GM12873 (cell line): ENCODE results near the gene CCDC18.

ENCODE experiments used
- TF ChIP-seq, protein P1 (sequence below): IDR thresholded peaks from 2 replicates; pipeline ENCODE4 v1.5.1; 2012; ENCODE audit warnings: low read depth, mild to moderate bottlenecking, moderate library complexity, low read length, control low read depth; ENCODE audit not compliant: insufficient read depth; ENCODE audit errors: missing control alignments

The CCDC18 gene

DNA sequence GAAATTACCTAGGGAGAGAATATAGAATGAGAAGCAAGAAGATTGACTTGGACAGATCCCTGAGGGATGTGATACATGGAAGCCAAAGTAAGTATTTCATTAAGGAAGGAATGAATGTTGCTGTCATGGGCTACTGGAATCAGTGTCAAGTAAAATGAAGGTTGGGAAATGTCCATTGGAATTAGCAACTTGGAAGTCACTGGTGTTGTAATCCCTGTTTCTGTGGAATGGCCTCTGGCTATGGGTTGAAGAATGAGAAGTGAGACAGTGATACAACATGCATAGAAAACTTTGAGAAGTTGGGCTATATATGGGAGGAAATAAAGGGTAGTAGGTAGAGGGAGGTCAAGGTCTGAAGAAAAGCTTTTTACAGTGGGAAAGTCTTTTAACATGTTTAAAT lies 54.7 kb downstream of the CCDC18 start:
- TF ChIP-seq, protein P1, sequence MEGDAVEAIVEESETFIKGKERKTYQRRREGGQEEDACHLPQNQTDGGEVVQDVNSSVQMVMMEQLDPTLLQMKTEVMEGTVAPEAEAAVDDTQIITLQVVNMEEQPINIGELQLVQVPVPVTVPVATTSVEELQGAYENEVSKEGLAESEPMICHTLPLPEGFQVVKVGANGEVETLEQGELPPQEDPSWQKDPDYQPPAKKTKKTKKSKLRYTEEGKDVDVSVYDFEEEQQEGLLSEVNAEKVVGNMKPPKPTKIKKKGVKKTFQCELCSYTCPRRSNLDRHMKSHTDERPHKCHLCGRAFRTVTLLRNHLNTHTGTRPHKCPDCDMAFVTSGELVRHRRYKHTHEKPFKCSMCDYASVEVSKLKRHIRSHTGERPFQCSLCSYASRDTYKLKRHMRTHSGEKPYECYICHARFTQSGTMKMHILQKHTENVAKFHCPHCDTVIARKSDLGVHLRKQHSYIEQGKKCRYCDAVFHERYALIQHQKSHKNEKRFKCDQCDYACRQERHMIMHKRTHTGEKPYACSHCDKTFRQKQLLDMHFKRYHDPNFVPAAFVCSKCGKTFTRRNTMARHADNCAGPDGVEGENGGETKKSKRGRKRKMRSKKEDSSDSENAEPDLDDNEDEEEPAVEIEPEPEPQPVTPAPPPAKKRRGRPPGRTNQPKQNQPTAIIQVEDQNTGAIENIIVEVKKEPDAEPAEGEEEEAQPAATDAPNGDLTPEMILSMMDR = no peak

DNA sequence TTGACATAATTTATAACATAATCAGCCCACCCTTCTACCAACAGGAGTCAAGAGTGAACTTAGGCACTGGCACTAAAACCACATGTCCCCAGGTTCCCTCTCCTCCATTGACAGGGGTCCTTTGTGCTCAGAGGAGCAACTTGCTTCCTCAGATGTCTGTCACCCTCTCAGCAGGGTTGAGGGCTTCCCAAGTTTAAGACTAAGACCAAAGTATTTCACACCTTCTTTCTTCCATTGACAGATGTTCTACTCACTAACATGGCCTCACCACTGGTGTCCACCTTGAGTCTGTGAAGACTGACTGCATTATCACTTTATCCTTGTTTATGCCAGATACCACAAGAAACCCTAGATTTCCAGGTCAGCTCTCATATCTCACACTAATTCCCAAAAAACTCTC lies 56.5 kb downstream of the CCDC18 start:
- TF ChIP-seq, protein P1 = no peak

DNA sequence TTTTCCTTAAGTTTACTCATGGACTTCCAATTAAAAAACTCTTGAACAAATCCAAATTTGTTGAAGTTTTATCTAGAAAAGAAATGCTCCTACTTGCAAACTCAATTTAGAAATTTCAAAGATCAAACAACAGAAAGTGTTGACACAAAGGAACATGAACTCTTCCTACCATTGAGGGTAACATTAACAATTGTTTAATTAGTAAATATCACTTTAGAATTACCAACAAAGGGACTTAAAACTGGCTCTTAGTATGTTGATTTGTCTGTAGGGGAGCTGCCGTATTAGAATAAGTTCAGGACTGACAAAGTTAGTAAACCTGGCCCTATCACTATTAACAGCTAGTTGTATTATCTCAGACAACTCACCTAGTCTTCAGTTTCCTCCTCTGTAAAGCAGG lies 57.9 kb downstream of the CCDC18 start:
- TF ChIP-seq, protein P1 = no peak

DNA sequence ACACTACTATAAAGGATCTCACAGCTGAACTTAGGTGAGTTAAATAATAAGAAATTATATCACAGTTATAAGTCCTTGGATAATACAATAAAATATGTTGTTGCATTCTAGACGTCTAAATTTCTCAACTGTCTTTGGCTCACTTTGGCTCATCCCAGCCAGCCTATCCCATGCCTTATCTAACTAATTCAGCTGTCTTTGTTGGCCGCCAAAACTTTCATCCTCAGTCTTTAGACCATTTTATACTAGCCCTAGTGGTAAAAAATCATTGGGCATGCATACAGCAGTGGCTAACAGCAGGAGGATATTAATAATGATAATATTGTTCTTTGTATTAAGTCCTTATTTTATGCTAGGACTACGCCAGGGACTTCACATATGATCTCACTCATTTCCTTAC lies 59.3 kb downstream of the CCDC18 start:
- TF ChIP-seq, protein P1 = no peak

DNA sequence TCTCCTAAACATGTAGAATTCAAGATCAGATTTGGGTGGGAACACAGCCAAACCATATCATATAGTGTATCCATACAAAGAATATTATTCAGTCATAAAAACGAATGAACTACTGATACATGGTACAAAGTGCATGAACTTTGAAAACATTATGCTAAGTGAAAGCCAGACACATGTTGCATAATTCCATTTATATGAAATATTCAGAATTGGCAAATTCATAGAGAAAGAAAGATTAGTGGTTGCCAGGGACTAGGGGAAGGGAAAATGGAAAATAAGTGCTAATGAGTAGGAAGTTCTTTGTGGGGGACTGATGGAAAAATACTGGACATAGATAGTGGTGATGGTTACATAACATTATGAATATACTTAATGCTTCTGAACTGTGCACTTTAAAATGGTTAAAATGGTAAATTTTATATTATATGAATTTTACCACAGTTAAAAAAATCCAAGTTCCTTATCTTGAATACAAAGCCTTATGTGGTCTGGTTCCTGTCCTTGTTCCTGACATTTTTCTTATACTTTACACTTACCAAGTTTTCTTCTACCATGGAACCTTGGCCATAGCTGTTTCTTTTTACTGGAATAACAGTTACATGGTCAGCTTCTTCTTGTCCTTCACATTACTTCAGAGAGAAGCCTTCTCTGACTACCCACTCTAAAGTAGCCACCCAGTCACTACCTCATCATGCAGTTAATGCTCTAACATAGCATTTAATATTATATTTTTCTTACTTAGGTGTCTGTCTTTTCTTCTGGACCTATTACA lies 64.0 kb downstream of the CCDC18 start:
- TF ChIP-seq, protein P1 = no peak

DNA sequence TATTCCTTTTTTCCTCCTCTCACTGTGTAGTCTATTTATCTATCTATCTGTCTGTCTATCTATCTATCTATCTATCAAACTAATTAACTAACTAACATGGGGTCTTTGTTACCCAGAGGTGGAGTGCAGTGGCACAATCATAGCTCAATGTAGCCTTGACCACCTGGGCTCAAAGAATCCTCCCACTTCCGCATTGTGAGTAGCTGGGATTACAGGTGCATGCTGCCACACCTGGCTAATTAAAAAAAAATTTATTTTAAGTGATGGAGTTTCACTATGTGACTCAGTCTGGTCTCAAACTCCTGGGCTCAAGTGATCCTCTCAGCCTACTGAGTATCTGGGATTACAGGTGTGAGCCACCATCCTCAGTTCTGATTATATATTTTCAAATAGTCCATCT lies 71.4 kb downstream of the CCDC18 start:
- TF ChIP-seq, protein P1 = no peak

DNA sequence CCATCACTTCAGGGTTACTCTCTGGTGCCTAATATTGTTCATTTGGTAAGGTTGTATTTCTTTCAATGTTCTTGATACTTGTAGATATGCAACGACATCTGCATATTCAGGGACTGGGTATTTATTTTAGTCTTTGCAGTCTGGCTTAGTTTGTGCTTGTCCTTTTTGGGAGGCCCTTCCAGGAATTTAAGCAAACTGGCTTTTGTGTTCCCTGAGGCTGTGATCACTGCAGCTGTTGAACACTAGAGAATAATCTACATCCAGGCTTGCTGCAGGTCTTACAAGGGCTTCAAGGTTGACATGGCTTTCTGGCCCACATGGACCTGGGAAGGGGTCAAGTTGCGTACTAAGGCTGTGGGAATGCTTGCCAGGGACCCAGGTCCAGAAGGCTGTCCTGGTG lies 72.1 kb downstream of the CCDC18 start:
- TF ChIP-seq, protein P1 = no peak

DNA sequence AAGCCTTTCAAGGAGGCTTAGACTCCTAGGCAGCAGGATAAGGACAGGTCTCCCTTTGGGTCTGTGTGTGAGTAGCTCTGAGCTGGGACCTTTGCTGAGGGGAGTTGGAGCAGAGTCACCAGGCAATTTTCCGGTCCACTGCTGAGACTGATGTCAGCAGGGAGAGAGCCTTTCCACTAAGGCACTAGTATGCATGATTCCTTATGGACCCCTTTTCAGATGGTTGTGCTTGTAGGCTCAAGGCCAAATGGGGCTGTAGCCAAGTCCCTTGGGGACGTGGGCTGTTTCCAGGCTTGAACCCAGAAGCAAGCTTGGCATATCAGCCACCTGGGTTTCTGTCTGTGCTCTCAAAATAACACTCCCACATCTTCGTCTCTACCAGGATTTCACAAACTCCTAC lies 73.0 kb downstream of the CCDC18 start:
- TF ChIP-seq, protein P1 = no peak
